Measurements from ENCODE around the gene MXRA8. TPM values are rescaled to one million over a fixed set of nuclear protein-coding genes. Genes with fewer than 3 reads are reported as not detected.

Gene MXRA8
- total RNA-seq, 1 donor from 2014 or later: 345 TPM

DNA sequence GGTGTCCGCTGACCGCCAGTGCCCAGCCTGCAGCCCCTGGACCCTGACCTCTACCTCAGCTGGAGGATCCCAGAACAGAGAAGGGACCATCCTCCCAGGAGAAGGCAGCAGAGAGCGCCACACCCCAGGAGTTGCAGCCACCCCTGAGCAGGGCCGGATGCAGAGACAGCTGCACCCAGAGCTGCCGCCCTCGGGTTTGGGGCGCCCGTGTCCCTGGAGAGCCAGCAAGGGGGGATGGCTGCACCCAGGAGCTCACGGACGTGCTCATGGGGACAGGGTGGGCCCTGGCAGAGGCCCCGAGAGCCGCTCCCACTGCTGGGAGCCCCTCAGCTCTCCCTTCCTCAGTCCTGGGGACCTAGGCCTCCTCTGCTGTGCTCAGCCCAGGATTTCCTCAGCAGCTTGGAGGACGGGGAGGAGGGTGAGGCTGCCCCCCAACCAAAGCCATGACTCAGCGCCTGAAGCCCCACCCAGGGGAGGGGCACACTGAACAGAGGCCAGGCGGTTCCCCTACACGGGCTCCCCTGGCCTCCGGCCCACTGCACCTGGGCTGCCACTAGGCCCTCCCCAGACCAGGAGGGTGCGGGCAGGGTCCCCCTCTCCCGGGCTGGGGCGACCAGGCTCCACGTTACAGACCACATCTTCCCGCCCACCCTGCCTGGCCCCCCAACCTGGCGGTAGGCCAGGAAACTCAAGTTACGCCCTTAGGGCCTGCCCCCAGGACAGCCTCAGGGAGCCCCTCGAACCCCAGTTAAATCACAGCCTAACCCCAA is 52.9 kb downstream of the MXRA8 start:
- DNase-seq (ENCODE audit: low spot score in 2 of 2): no peak
- Histone ChIP-seq H3K27me3 (no peaks in the 10 kb centered on the region), H3K27ac (no peak overlapping the region), H3K36me3 (peaks cover 0 to 9% of the 10 kb centered on the region in 2 donors), H3K9me3 (no peaks in the 10 kb centered on the region), H3K4me1 (peaks cover 25 to 40% of the 10 kb centered on the region in 2 donors), H3K4me3 (peak overlapping the region; percentile 37 to 94)
- intact Hi-C loops (cut with DNase I): loop anchor here (2.0 to 5.0 kb wide), 2 partner anchors 31 to 73 kb away; partner anchors contain the start of genes B3GALT6 and SDF4
- no peak for TF ChIP-seq CTCF (IDR thresholded peaks at IDR 0.05)

DNA sequence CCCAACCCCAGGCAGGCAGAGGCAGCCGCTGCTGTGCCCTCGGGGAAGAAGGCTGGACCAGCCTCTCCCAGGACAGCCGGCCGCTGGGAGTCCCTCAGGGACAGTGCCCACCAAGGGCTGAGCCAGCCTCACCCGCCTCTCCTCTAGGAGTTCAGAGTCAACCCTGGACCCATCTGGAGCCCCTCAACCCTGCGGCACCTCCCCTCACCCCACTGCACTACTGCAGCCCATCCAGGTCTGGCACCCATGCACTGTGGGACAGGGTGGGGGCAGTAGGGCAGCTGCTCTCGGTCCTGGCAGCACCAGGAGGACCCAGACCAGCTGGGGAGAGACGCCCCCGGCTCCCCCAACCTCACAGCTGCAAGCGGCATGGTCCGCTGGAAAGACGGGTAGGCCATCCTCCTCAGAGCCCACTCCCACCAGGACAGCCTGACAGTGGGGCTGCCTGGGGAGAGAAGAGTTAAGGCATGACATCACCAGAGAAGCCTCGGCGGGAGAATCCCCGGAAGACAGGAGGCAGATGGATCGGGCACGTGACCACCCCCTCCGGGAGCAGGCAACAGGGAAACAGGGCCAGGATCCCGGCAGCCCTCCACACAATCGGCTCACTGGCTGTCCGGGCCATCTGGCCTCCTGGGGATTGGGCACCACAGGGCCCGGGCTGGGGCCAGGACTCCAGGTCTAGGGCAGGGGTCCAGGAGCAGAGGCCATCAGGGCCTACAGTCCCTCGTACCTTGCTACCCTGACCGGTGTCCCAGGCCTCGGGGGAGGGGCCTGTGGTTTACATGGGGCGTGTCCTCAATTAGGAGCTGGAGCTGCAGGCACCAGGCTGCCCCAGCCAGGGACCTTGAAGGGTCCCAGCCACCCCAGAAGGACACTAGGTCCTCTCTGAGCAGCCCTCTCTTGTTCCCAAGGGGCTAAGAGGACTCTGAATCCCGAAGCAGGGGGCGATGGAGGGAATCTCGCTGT is 53.7 kb downstream of the MXRA8 start:
- peak overlapping the region; percentile 37 to 94 for H3K4me3 ChIP-seq
- H3K4me1 ChIP-seq: peaks cover 25 to 37% of the 10 kb centered on the region in 2 donors
- no peak for DNase-seq (ENCODE audit: low spot score in 2 of 2)
- H3K27me3 ChIP-seq: no peaks in the 10 kb centered on the region
- peak overlapping the region in 1 of 2 donors; percentile 40 for H3K27ac ChIP-seq
- intact Hi-C loops (cut with DNase I): loop anchor here (2.0 to 5.0 kb wide), 2 partner anchors 30 to 72 kb away; partner anchors contain the start of genes B3GALT6 and SDF4
- TF ChIP-seq CTCF (IDR thresholded peaks at IDR 0.05): no peak
- H3K36me3 ChIP-seq: peaks cover 0 to under 1% of the 10 kb centered on the region in 2 donors
- H3K9me3 ChIP-seq: no peaks in the 10 kb centered on the region

GRCh38 chr1:1303736-1304135 is 54.6 kb downstream of the MXRA8 start:
- DNase-seq (ENCODE audit: low spot score in 2 of 2): no peak
- no peak for TF ChIP-seq CTCF (IDR thresholded peaks at IDR 0.05)
- intact Hi-C loops (cut with DNase I): loop anchor here (2.0 kb wide), 1 partner anchor 29 kb away; no protein-coding TSS in a partner anchor
- Histone ChIP-seq H3K27me3 (no peaks in the 10 kb centered on the region), H3K36me3 (no peaks in the 10 kb centered on the region), H3K27ac (no peak overlapping the region), H3K4me3 (no peak overlapping the region), H3K9me3 (no peaks in the 10 kb centered on the region), H3K4me1 (peaks cover 25 to 29% of the 10 kb centered on the region in 2 donors)

GRCh38 chr1:1302951-1303509 is 55.3 kb downstream of the MXRA8 start:
- DNase-seq (ENCODE audit: low spot score in 2 of 2): no peak
- H3K27ac ChIP-seq: no peak overlapping the region
- no peak overlapping the region for H3K4me3 ChIP-seq
- intact Hi-C loops (cut with DNase I): no loop called here
- no peaks in the 10 kb centered on the region for H3K9me3 ChIP-seq
- peaks cover 25 to 27% of the 10 kb centered on the region in 2 donors for H3K4me1 ChIP-seq
- TF ChIP-seq CTCF (IDR thresholded peaks at IDR 0.05): no peak
- H3K36me3 ChIP-seq: peaks cover 0 to under 1% of the 10 kb centered on the region in 2 donors
- H3K27me3 ChIP-seq: no peaks in the 10 kb centered on the region

Other genes with a start within 250 kb of the MXRA8 start
- gene C1orf159, start 242.5 kb downstream of the MXRA8 start, total RNA-seq: 23.7 TPM
- not detected for gene TTLL10, start 184.7 kb downstream of the MXRA8 start, total RNA-seq
- not detected for gene TNFRSF18, start 152.0 kb downstream of the MXRA8 start, total RNA-seq
- 4.8 TPM for gene TNFRSF4, start 144.4 kb downstream of the MXRA8 start, total RNA-seq
- gene SDF4, start 126.6 kb downstream of the MXRA8 start, total RNA-seq: 223 TPM
- 94.9 TPM for gene B3GALT6, start 126.3 kb downstream of the MXRA8 start, total RNA-seq
- gene C1QTNF12, start 111.8 kb downstream of the MXRA8 start, total RNA-seq: not detected
- gene UBE2J2, start 84.7 kb downstream of the MXRA8 start, total RNA-seq: 25.2 TPM
- gene SCNN1D, start 78.1 kb downstream of the MXRA8 start, total RNA-seq: 0.32 TPM
- gene ACAP3, start 50.6 kb downstream of the MXRA8 start, total RNA-seq: 105 TPM
- 28.3 TPM for gene PUSL1, start 50.0 kb downstream of the MXRA8 start, total RNA-seq
- 214 TPM for gene INTS11, start 33.9 kb downstream of the MXRA8 start, total RNA-seq
- gene CPTP, start 33.8 kb downstream of the MXRA8 start, total RNA-seq: 71.3 TPM
- gene TAS1R3, start 27.3 kb downstream of the MXRA8 start, total RNA-seq: 2.7 TPM
- gene DVL1, start 9.1 kb downstream of the MXRA8 start, total RNA-seq: 66.7 TPM
- 247 TPM for gene AURKAIP1, start 16.7 kb upstream of the MXRA8 start, total RNA-seq
- 150 TPM for gene CCNL2, start 40.8 kb upstream of the MXRA8 start, total RNA-seq
- gene MRPL20, start 48.7 kb upstream of the MXRA8 start, total RNA-seq: 63.4 TPM
- 12.5 TPM for gene ANKRD65, start 62.7 kb upstream of the MXRA8 start, total RNA-seq
- 79.0 TPM for gene VWA1, start 77.1 kb upstream of the MXRA8 start, total RNA-seq
- not detected for gene ATAD3C, start 91.1 kb upstream of the MXRA8 start, total RNA-seq
- 14.2 TPM for gene ATAD3B, start 113.2 kb upstream of the MXRA8 start, total RNA-seq
- 46.3 TPM for gene ATAD3A, start 153.6 kb upstream of the MXRA8 start, total RNA-seq
- gene TMEM240, start 182.1 kb upstream of the MXRA8 start, total RNA-seq: not detected
- gene SSU72, start 216.3 kb upstream of the MXRA8 start, total RNA-seq: 50.1 TPM
- gene FNDC10, start 241.6 kb upstream of the MXRA8 start, total RNA-seq: 1.8 TPM